Sigmoid colon (tissue), 4 donors: ENCODE data around the gene C1orf87.

ENCODE experiments used
- CTCF ChIP-seq, 4 experiments: fragments of 450-650 bp in 3 of 4; fragments of 200-600 bp in 1 of 4; IDR thresholded peaks; one replicate each; pipeline ENCODE4 v1.5.1; 2016 to 2019; ENCODE audit warnings: antibody characterized with exemption in 4 of 4, mild to moderate bottlenecking in 3 of 4, moderate library complexity in 2 of 4
- POLR2A ChIP-seq, 2 donors: fragments of 450-650 bp; IDR thresholded peaks; one replicate each; pipeline ENCODE4 v1.6.1; 2016; ENCODE audit warnings: antibody characterized with exemption in 2 of 2, mild to moderate bottlenecking in 2 of 2, moderate library complexity in 2 of 2
- POLR2AphosphoS5 ChIP-seq, 4 donors: sonication (generic); formaldehyde crosslinking; IDR thresholded peaks; one replicate each; pipeline ENCODE4 v1.6.1; 2017; ENCODE audit warnings: antibody characterized with exemption in 4 of 4

- TF ChIP-seq CTCF (IDR thresholded peaks at IDR 0.05) = no peak
- TF ChIP-seq POLR2A (IDR thresholded peaks at IDR 0.05) = no peak
- TF ChIP-seq POLR2AphosphoS5 (IDR thresholded peaks at IDR 0.05) = no peak
Observed at GRCh38 chr1:59949648-59950047, 123.9 kb downstream of the C1orf87 start.
